ENCODE data around the gene QDPR. TPM values are rescaled to one million over a fixed set of nuclear protein-coding genes. Genes with fewer than 3 reads are reported as not detected.

Gene QDPR
- polyA plus RNA-seq, 3 donors = 20.6 to 90.0 (median 64.4) TPM

DNA sequence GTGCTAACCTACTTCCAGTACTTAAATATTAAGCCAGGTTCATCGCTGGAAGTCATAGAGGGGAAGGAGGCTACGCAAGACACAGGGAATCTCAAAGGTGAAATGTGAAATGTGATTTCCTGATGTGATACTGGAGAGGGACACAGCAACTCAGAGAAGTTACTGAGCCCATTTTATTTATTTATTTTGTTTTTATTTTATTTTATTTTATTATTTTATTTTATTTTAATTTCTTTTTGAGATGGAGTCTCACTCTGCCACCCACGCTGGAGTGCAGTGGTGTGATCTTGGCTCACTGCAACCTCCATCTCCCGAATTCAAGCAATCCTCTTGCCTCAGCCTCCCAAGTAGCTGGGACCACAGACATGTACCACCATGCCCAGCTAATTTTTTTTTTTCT lies 22.8 kb upstream of the QDPR start:
- no peak overlapping the region for H3K27ac ChIP-seq (ENCODE audit: low read depth, low read length)
- WGBS, 3 donors = 91 to 95% (median 92%) methylated on average over 4 of the region's 4 CpGs

DNA sequence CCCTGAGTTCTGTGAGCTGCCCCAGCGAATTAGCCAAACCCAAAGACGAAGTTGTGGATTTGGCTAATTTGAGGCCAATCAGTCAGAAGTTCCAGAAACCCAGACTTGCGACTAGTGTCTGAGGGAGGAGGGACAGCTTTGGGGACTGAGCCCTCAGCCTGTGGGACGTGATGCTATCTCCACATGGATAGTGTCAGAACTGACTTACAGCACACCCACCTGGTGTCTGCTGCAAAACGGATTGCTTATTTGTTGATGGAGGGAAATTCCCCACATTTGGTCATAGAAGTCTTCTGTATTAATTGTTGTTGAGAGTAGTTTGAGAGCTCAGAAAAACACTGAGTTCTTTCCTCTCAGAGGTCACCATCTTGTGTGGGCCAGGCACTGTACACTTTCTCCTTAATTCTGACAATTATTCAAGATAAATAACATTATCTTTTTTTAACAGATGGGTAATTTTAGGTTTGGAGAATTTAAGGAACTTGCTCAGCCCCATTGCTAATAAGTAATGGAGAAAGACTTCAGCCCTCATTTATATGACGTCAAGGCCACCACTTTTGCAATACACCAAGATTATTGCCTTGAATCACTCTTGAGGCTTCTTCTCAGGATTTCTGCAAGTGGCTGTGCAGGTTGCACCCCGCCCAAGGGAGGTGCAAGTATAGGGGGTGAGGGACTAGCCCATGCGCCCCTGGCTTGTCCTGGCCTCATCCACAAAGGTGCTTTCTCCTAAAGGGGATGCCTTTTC lies 19.8 kb upstream of the QDPR start:
- no peak overlapping the region for H3K27ac ChIP-seq (ENCODE audit: low read depth, low read length)
- WGBS, 3 donors = 65 to 71% (median 69%) methylated on average over 8 of the region's 8 CpGs

DNA sequence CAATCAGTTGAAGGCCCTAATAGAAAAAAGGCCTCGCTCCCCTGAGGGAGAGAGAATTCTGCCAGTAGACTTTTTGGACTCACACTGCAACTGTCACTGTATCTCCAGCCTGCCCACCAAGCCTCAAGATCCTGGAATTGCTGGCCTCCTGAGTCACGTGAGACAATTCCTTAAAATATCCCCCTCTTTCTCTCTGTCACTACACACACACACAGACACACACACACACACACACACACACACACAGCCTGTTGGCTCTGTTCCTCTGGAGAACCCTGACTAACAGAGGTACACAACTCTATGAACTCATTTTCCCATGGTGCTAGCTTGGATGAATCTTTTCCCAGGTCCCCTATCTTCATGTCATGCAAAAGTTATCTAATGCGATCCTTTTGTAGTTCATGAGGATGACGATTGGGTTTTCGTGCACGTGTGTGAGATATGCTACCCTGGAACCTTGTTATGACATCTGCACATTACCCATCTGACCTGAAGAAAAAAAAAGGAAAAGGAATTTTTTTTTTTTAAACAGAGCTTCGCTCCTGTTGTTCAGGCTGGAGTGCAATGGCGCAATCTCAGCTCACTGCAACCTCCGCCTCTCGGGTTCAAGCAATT lies 16.8 kb upstream of the QDPR start:
- WGBS, 3 donors = 85 to 87% (median 87%) methylated on average over 10 of the region's 10 CpGs

DNA sequence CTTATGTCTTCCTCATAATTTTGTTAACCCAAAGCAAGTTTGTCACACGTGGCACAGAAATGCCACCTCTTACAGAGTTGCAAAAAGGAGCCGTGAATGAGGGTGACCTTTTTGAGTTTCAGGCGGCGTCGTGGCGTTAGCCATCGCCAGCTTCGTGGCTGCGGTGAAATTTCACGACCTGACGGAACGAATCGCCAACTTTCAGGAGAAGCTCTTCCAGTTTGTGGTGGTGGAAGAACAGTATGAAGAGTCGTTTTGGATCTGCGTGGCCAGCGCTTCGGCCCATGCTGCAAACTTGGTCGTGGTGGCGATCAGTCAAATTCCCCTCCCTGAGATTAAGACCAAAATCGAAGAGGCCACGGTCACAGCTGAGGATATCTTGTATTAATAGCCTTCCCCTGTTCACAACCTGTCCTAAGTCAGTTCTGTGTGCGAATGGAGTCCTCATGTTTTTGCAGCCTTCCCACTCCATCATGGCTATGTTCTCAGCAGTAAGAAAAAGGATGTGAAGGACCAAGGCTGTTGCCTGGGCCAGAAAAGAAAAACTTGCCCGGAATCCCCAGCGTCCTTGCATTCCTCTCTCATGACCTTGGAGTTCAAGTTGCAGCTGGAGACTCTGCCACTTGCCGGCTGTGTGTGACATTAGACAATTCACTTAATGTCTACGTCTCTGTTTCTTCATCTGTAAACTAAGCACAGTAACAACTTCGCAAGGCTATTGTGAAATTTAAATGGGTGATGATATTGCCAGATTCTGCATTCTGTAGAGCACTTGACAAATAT lies 15.0 kb upstream of the QDPR start:
- H3K27ac ChIP-seq (ENCODE audit: low read depth, low read length) = no peak overlapping the region
- WGBS, 3 donors = 76 to 81% (median 80%) methylated on average over 27 of the region's 27 CpGs

More for the DNA sequence above, 16.8 kb upstream of the QDPR start:
- no peak overlapping the region for H3K27ac ChIP-seq (ENCODE audit: low read depth, low read length)

DNA sequence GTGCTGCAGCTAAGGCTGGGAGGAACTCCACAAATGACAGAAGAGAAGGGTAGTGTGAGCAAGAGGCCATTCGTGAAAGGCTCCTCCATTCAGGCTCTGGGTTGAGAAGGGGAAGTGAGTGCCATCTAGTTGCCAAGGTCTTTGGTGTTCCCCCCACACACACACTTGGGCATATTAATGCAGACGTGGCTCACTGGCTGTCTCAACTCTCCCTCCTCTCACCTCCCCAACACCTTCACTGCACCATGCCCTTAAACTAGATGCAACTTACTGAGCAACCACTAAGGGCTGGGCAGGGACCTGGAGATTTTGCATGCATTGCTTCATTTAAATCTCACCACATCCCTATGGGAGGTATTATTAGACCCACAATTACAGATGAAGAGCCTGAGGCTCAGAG lies 11.8 kb upstream of the QDPR start:
- 6 to 34% (median 31%) methylated on average over 2 of the region's 2 CpGs for WGBS, 3 donors
- no peak overlapping the region for H3K27ac ChIP-seq (ENCODE audit: low read depth, low read length)

DNA sequence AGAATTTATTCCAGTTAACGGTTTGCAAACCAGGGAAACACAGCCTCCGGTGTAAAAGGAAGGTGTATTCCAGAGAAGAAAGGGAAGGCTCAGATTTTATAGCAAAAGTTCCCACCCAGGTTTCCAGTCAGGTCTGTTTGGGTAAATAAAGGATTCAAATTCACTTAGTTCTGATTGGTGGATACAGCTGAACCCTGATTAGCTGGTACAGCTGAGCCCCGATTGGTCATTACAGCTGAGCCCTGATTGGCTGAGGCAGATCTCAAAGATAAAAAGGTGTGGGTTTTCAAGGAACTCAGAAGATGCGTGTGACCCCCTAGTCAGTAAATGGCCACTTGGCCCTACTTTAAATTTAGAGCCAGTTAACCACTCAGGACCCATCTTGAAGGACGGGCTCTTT lies 9.7 kb upstream of the QDPR start:
- no peak overlapping the region for H3K27ac ChIP-seq (ENCODE audit: low read depth, low read length)
- WGBS, 3 donors = 82 to 90% (median 85%) methylated on average over 5 of the region's 5 CpGs

DNA sequence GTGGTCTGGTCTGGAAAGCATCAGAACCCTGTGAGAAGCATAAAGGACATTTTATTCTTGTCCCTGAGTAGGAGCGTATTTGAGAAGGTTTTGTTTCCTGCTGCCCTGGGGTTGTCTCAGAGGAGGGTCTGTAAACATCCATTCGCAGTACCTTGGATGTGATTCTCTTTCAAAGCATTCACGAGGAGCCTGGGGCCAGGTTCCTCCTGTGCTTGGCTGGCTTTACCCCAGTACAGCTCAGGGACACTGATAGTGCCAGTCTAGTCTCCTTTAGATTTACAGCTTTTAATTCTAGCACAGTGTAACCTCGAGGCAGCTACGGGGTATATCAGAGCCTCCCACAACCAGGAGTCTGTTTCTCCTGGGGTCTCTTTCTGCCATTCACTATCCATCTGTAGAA lies 5.8 kb upstream of the QDPR start:
- no peak overlapping the region for H3K27ac ChIP-seq (ENCODE audit: low read depth, low read length)
- 47 to 68% (median 65%) methylated on average over 5 of the region's 5 CpGs for WGBS, 3 donors

DNA sequence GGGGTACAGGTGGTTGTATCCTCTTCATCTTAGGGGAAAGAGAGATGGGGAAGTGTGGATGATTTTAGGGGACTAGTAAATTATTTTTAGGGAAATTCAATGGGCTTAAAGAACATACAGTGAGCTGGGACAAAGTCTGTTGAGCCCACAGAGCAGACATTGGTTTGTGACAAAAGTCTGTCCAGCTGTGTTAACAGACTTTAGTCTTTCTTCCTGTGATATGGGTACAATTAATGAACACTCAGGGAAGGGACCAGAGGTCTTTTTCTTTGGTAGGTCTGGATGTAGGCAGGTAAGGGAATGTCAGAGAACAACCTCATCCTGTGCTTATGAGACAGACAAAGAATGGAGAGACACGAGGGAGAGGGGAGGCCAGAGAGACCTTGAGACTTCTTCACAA lies 5.1 kb upstream of the QDPR start:
- WGBS, 3 donors = 58 to 68% (median 63%) methylated on average over 1 of the region's 1 CpG
- H3K27ac ChIP-seq (ENCODE audit: low read depth, low read length) = no peak overlapping the region

DNA sequence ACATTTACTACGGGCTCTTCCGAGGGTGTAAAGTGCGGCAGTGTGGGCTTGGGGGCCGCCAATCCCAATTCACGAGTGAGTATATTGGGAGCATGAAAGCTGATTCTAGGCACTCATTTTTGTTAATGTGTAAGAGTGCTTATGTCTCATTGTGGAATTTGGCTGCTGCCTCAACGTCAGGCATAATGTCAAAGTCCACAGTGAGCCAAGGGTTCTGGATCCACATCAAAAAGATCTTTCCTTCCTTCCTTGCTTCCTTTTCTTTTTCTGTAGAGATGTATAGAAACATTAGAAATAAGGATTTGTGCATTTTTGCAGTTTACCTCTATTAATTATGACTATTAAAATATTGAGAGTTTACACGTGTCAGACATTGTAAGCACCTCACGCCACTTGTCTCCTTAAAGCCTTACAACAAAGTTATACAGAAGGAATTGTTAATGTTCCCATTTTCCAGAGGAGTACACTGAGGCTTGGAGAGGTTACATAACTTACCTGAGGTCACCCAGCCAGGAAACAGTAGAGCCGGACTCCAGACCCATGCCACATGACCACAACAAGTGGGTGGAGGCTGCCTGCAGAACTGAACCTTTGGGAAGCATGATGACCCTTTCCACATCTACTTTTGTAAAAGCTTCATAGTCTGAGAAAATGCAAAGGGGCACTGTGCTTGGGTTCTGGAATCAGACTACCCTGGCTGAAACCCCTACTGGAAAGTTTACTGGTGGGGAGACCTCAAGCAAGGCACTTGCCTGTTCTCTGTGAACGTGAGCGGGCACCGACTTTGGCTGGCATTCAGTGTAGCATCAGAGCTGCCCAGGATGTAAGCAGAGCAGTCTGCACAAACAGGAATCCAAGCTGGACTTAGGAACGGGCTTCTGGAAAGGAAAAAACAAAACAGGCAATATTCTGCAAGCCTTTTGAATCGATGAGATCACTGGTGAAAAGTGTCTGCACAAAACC lies 3.8 kb upstream of the QDPR start:
- WGBS, 3 donors = 52 to 75% (median 72%) methylated on average over 14 of the region's 14 CpGs

DNA sequence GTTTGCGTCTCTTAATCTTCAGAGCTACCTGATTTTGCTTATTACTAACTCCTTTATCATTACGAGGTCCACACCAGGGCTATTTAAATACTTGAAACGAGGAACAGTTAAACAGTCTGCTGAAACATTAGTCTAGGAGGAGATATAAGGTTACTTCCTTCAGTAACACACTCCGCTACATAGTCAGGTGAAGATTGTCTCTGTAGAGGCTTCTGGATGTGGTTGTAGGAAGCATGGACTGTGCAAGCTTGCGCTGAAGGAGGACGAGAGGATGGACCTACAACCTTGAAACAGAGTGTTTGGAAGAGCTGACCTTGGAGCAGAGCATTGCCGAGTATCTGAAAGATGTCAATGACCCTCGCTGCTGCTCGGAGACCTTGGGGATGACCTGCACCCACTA lies 3.0 kb upstream of the QDPR start, which contains the start of gene CLRN2:
Gene CLRN2 (plus strand): TSS at position 301 of the 400 bp plus-strand sequence. CDS start 102 bp downstream, outside the sequence.
- 83 to 91% (median 90%) methylated on average over 9 of the region's 9 CpGs for WGBS, 3 donors
- H3K27ac ChIP-seq (ENCODE audit: low read depth, low read length) = no peak within 1 kb of the TSS

More for the DNA sequence above, 3.8 kb upstream of the QDPR start:
- H3K27ac ChIP-seq (ENCODE audit: low read depth, low read length) = no peak overlapping the region

DNA sequence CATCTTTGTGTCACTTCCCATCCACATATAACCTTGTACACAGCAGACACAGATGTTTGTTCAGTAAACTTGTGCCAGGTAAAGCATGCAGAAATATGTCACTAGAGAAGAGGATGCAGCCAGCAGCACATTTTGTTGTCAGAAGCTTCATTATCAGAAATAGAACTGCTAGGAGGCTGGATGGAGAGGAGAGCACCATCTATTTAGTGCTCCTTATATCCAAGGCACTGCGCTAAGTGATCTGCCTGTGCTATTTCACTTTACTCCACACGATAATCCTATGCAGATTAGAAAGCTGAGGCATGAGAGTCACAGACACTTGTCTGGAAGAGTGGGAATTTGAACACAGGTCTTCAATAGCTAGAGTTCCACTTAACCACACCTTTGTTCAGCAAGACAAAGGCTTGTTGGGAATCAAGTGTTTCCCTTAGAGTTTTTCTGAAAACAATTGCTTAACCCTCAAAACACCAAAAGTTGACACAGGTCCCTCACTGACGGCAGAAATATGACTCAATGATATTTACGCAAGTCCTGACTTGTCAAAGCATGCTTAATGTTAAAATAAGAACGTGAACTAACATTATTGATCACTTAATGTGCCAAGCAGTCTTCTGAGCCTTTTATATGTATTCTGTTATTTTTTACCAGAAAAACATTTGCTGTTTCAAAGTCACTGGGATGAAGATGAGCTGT lies 1.2 kb upstream of the QDPR start:
- no peak overlapping the region for H3K27ac ChIP-seq (ENCODE audit: low read depth, low read length)
- WGBS, 3 donors = 75 to 79% (median 75%) methylated on average over 5 of the region's 5 CpGs

DNA sequence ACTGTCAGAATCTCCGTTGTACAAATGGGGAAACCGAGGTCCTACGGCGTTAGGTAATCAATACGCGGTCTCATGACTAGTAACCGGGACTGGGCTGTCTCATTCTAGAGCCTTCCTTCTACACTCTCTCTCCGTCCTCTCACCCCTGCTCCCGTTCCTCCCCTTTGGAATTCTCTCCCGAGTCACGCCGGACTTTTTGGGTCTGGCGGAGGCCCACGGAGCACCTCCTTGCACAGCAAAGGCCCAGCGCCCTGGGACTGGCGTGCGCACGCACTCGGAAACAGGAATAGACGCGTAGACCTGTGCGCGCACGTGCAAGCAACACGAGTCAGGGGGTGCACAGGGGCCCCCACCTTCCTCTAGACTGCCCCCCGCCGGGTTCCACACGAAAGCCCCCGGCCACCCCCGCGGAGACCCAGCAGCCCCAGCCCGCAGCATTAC lies 361 bp downstream of the QDPR start:
- 1 to 2% (median 1%) methylated on average over 27 to 32 of the region's 32 CpGs for WGBS, 3 donors
- H3K27ac ChIP-seq (ENCODE audit: low read depth, low read length) = no peak overlapping the region

DNA sequence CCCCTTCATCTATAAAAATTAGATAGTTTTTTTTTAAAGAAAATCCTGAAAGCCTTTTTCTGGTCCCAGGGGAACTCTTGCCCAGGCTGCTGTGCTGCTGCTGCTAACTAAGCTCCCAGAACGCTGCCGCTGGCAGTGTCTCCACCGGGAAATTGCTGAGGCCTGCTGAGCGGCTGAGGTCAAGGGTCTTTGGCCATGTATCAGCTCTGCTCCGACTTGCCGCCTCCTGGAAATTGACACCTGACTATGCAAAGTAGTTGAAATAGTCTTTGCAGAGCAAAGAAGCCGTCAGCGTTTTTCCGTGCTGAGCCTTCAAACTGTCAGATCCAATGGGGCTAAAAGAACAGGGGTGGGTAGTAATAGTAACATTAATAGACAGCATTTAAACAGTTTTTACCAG lies 839 bp downstream of the QDPR start:
- no peak overlapping the region for H3K27ac ChIP-seq (ENCODE audit: low read depth, low read length)
- 8 to 31% (median 19%) methylated on average over 9 of the region's 9 CpGs for WGBS, 3 donors

DNA sequence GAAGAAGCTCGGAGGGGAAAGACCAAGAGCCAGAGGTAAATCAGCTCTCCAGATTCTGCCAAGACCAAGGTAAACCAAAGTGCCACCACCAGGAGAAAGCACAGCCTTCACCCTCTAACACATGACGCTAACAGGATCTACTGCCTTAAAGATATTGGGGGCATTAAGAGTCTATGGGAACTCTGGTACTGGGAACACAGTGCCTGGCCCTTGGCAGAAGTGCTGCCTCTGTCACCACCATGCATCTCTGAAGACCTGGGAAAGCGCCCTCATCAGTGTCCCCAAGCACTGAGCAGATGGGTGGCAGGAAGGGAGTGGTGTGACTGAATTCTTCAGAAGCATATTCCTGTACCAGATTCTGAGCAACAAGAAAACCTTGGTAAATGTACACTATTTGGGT lies 1.3 kb downstream of the QDPR start:
- 86 to 97% (median 87%) methylated on average over 3 of the region's 3 CpGs for WGBS, 3 donors
- no peak overlapping the region for H3K27ac ChIP-seq (ENCODE audit: low read depth, low read length)

DNA sequence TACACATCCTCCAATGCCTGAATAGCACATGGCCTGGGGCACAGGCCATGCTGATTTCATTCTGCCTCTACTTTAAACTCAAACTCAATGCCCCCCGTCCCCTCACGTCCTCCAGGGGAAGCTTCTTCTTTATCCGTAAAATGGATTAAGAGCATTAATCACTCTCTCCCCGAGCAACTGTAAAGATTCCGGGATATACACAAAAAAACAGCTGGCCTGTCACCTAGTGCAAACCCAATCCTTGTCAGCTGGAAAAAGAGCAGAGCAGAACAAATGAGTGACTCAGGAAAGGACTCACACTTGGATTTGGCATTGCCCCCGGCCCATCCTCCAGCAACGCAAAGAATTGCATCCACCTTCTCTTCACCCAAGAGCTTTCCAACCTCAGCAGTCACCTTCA lies 7.8 kb downstream of the QDPR start:
- 86 to 89% (median 87%) methylated on average over 7 of the region's 7 CpGs for WGBS, 3 donors
- no peak overlapping the region for H3K27ac ChIP-seq (ENCODE audit: low read depth, low read length)

DNA sequence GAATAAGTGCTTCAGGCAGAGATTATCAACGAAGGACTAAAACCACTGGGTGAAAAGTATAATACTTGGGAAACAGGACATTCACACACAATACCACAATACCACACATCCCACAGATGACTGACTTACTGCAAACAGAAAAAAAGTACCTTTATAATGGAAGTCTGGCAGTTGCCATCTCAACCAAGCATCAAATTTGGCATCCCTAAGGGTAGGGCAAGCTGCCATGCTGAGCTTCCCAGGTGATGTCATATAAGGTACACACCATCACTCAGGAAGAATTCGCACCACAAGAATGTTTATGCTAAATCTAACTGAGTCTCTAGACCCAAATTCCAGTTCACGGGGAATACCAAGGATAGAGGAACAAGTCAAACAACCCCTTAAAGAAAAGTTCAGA lies 9.1 kb downstream of the QDPR start:
- WGBS, 3 donors = 86 to 91% (median 90%) methylated on average over 3 of the region's 3 CpGs
- no peak overlapping the region for H3K27ac ChIP-seq (ENCODE audit: low read depth, low read length)

DNA sequence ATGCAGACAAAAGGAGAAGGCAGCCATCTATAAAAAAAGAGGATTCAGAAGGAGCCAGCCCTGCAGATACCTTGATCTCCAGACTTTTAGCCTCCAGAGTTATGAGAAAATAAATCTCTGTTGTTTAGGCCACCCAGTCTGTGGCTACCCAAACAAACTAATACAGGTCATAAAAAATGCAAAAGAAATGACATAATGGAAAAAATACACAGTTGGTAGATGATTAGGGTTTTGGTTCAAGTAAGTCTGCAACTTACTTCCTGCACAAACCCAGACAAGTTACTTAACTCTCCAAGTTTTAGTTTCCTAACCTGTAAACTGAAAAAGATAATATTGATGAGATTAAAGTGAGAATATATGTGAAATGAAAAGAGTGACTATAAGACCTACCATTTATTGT lies 11.3 kb downstream of the QDPR start:
- no peak overlapping the region for H3K27ac ChIP-seq (ENCODE audit: low read depth, low read length)
